H1 (cell line): ENCODE data around the gene SLK.

Experiments used
- CBX8 ChIP-seq: fragments of 300-800, 300-1000 bp; sonication (generic); IDR thresholded peaks from 2 replicates; pipeline ENCODE4 v1.7.1; 2016; ENCODE audit warnings: low read depth, low read length, borderline replicate concordance
- EP300 ChIP-seq, 2 experiments: IDR thresholded peaks; 1 replicate in 1 of 2; 2 replicates in 1 of 2; pipeline ENCODE4 v1.6.1; 2011 to 2012; ENCODE audit warnings: low read depth in 2 of 2, low read length in 2 of 2, mild to moderate bottlenecking in 2 of 2, borderline replicate concordance in 1 of 2, inconsistent platforms in 1 of 2, moderate library complexity in 1 of 2
- HDAC2 ChIP-seq, 2 experiments: fragments of 300-600 bp in 1 of 2; sonication (generic) in 1 of 2; IDR thresholded peaks; 2 replicates each; pipeline ENCODE4 v1.6.1; 2011 to 2012; ENCODE audit warnings: low read depth in 2 of 2, low read length in 2 of 2, mild to moderate bottlenecking in 2 of 2, moderate library complexity in 2 of 2, borderline replicate concordance in 1 of 2, inconsistent platforms in 1 of 2
- POLR2A ChIP-seq, 2 experiments: IDR thresholded peaks; 1 replicate in 1 of 2; 2 replicates in 1 of 2; pipeline ENCODE4 v1.6.1; 2011; ENCODE audit warnings: low read depth in 2 of 2, low read length in 2 of 2, mild to moderate bottlenecking in 2 of 2; ENCODE audit errors: control extremely low read depth in 1 of 2
- RAD21 ChIP-seq, 2 experiments: IDR thresholded peaks in 1 of 2; conservative IDR thresholded peaks in 1 of 2; 2 replicates each; pipeline ENCODE4 v1.6.1; 2011; ENCODE audit warnings: low read depth in 2 of 2, low read length in 2 of 2, improper control_type of control experiment in 1 of 2, inconsistent platforms in 1 of 2, mild to moderate bottlenecking in 1 of 2, moderate library complexity in 1 of 2
- SP1 ChIP-seq: IDR thresholded peaks from 2 replicates; pipeline ENCODE4 v1.6.1; 2011; ENCODE audit warnings: low read depth, low read length
- SP2 ChIP-seq: IDR thresholded peaks from 2 replicates; pipeline ENCODE4 v1.6.1; 2012; ENCODE audit warnings: mild to moderate bottlenecking, low read length, inconsistent platforms
- TAF1 ChIP-seq: IDR thresholded peaks from 2 replicates; pipeline ENCODE4 v1.6.1; 2011; ENCODE audit warnings: mild to moderate bottlenecking, low read depth, low read length
- TF ChIP-seq, protein P1 (sequence below), 3 experiments: IDR thresholded peaks; 1 replicate in 2 of 3; 2 replicates in 1 of 3; pipeline versions ENCODE4 v1.5.1 to v1.6.1; 2011; ENCODE audit warnings: low read length in 3 of 3, mild to moderate bottlenecking in 3 of 3, inconsistent platforms in 2 of 3, low read depth in 1 of 3, moderate library complexity in 1 of 3; ENCODE audit not compliant: insufficient read depth in 1 of 3; ENCODE audit errors: control extremely low read depth in 1 of 3

- no peak for TF ChIP-seq TAF1
- TF ChIP-seq, protein P1, sequence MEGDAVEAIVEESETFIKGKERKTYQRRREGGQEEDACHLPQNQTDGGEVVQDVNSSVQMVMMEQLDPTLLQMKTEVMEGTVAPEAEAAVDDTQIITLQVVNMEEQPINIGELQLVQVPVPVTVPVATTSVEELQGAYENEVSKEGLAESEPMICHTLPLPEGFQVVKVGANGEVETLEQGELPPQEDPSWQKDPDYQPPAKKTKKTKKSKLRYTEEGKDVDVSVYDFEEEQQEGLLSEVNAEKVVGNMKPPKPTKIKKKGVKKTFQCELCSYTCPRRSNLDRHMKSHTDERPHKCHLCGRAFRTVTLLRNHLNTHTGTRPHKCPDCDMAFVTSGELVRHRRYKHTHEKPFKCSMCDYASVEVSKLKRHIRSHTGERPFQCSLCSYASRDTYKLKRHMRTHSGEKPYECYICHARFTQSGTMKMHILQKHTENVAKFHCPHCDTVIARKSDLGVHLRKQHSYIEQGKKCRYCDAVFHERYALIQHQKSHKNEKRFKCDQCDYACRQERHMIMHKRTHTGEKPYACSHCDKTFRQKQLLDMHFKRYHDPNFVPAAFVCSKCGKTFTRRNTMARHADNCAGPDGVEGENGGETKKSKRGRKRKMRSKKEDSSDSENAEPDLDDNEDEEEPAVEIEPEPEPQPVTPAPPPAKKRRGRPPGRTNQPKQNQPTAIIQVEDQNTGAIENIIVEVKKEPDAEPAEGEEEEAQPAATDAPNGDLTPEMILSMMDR (IDR thresholded peaks at IDR 0.05; ENCODE audit: control extremely low read depth in 1 of 3, insufficient read depth in 1 of 3, low read depth in 1 of 3, low read length in 3 of 3), result no peak
- TF ChIP-seq POLR2A (IDR thresholded peaks at IDR 0.05; ENCODE audit: control extremely low read depth in 1 of 2, low read depth in 2 of 2, low read length in 2 of 2), result no peak
- no peak for TF ChIP-seq EP300 (IDR thresholded peaks at IDR 0.05; ENCODE audit: borderline replicate concordance in 1 of 2, low read depth in 2 of 2, low read length in 2 of 2)
- no peak for TF ChIP-seq HDAC2 (IDR thresholded peaks at IDR 0.05; ENCODE audit: borderline replicate concordance in 1 of 2, low read depth in 2 of 2, low read length in 2 of 2)
- TF ChIP-seq SP1, result no peak
- TF ChIP-seq SP2, result no peak
- no peak for TF ChIP-seq CBX8
- no peak for TF ChIP-seq RAD21 (IDR thresholded peaks at IDR 0.05 in 1 of 2, conservative IDR thresholded peaks at IDR 0.05 in 1 of 2; ENCODE audit: low read depth in 2 of 2, low read length in 2 of 2)
Measured at GRCh38 chr10:104054430-104054829, 87.5 kb downstream of the SLK start.
